AG10803 (cell line): Measurements from ENCODE around the gene MXRA5.
"Not testable (repeated sequence)": the region's sequence is repeated elsewhere in the genome, so short reads cannot be mapped to it uniquely, and the experiment has no call there.

Experiments
- DNase-seq: peaks from one replicate; pipeline ENCODE4 v3.0.0; 2010; ENCODE audit warnings: low read depth
- H3K4me3 ChIP-seq: 2 replicates; pipeline ENCODE4 v1.5.1; 2011; ENCODE audit warnings: mild to moderate bottlenecking, low read length, control low read depth
- CTCF ChIP-seq: conservative IDR thresholded peaks from 2 replicates; pipeline ENCODE4 v1.5.1; 2011; ENCODE audit warnings: mild to moderate bottlenecking, low read length, control low read depth, inconsistent platforms

The MXRA5 gene

GRCh38 chrX:3362956-3363355 lies 16.5 kb upstream of the MXRA5 start:
- no peak for DNase-seq
- TF ChIP-seq CTCF = no peak
- no peak overlapping the region for H3K4me3 ChIP-seq

DNA sequence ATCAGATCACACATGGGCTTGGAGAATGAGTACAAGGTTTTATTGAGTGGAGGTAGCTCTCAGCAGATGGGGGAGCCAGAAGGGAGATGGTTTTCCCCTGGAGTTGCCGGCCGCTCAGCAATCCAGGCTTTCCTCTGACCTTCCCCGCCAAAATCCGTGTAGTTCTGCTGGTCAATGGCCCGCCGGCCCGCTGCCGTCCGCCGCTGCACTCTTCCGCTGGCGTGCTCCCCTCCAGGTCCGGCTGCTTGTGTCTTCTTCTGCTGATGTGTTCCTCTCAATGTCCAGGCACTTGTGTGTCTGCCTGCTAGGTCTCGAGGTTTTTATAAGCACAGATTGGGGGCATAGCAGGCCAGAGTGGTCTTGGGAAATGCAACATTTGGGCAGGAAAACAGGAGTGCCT lies 14.4 kb upstream of the MXRA5 start:
- no peak for TF ChIP-seq CTCF
- no peak overlapping the region for H3K4me3 ChIP-seq
- no peak for DNase-seq

- H3K4me3 ChIP-seq, DNase-seq: not testable (repeated sequence)
These were observed 6.3 kb upstream of the MXRA5 start for GRCh38 chrX:3352741-3353140.

DNA sequence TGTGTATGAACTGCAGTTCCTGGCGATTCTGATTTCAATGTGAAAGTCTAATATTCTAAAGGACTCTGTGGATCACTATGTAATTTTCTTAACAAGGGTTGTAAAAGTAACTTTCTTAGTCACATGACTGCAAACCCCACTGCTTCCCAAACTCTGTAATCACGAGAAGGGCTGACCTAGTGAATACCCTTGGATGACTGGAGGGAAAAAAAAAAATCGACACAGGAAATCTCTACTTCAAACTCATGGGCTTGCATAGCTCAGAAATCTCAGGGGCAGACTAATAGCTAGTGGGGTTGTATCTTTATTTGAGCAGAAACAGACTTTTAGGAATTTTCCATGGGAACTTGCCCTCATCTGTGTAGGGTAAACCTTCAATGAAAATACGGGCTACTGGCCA lies 4.8 kb upstream of the MXRA5 start:
- no peak overlapping the region for H3K4me3 ChIP-seq
- no peak for DNase-seq
- no peak for TF ChIP-seq CTCF

GRCh38 chrX:3348191-3348590 lies 1.7 kb upstream of the MXRA5 start:
- no peak for TF ChIP-seq CTCF
- no peak overlapping the region for H3K4me3 ChIP-seq
- no peak for DNase-seq

GRCh38 chrX:3345281-3346191 lies 916 bp downstream of the MXRA5 start:
- no peak for TF ChIP-seq CTCF
- peak; percentile 76 for DNase-seq
- peak overlapping the region; percentile 74 for H3K4me3 ChIP-seq

DNA sequence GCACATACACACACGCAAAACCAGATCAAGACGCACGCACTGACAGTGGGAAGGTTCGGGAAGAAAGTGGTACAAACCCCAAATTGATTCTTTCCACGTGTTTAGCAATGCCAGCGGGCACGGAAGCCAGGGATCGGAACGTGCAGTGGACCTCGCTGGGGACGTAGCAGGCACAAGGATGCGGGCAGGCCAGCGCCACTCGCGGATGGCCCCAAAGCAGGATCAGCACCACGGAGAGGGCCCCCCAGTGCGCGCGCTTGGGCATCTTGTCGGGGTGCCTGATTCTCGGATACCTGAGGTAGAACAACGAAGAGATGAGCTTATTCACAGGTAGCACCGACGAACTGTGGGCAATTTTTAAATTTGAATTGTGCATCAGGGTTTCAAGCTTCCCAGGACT lies 2.9 kb downstream of the MXRA5 start:
- DNase-seq = not testable (repeated sequence)
- peak overlapping the region; percentile 26; the same call in 1 of the 2 replicates for H3K4me3 ChIP-seq

DNA sequence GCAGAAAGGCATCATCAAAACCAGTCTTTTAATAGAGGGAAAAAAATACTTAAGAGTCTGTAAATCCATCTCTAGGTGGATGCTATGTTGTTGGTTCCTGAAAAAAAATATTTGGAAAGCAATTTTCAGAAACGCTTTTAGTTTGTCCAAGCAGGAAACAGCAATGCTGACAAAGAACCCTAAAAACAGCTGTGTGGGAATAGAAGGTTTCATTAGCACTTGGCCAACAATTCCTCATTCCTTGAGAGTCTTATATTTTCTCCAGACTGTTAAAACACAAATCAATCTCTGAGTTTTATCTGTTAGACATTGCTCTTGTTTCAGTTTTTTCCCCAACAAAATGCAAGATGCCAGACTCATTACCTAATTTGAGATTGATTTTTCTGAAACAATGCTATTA lies 6.4 kb downstream of the MXRA5 start:
- no peak for DNase-seq
- H3K4me3 ChIP-seq = no peak overlapping the region
- TF ChIP-seq CTCF = no peak
